HUES64 (cell line): ENCODE results near the gene ZNF331.
A peak's percentile ranks its signal among the peaks of the same experiment; 100 is the strongest.

Experiments
- H3K27ac ChIP-seq: 2 replicates; pipeline ENCODE4 v1.7.0; 2013; ENCODE audit warnings: low read depth, low read length, inconsistent platforms
- H3K27me3 ChIP-seq: 2 replicates; pipeline ENCODE4 v1.6.1; 2013; ENCODE audit warnings: mild to moderate bottlenecking, low read length; ENCODE audit not compliant: insufficient read depth
- H3K36me3 ChIP-seq: 2 replicates; pipeline ENCODE4 v1.6.1; 2013; ENCODE audit warnings: mild to moderate bottlenecking, low read length; ENCODE audit not compliant: insufficient read depth
- H3K4me1 ChIP-seq: 2 replicates; pipeline ENCODE4 v1.6.1; 2013; ENCODE audit warnings: mild to moderate bottlenecking, low read length, moderate library complexity; ENCODE audit not compliant: insufficient read depth
- H3K4me3 ChIP-seq: 2 replicates; pipeline ENCODE4 v1.5.1; 2013; ENCODE audit warnings: mild to moderate bottlenecking, low read length, moderate library complexity
- H3K9ac ChIP-seq: 2 replicates; pipeline ENCODE4 v1.6.1; 2013; ENCODE audit warnings: mild to moderate bottlenecking, low read depth, low read length
- H3K9me3 ChIP-seq: 2 replicates; pipeline ENCODE4 v1.6.1; 2013; ENCODE audit warnings: low read depth, low read length; ENCODE audit not compliant: insufficient read depth
- WGBS: fragments of 150-250, 120-280 bp; methylation state at CpG from one replicate; pipeline ENCODE4 v1.1.7; 2013; ENCODE audit warnings: missing lambda C conversion rate; 5-methylcytosine and 5-hydroxymethylcytosine counted together

Gene ZNF331

GRCh38 chr19:53577968-53578367, 40.0 kb downstream of the ZNF331 start:
- Histone ChIP-seq H3K27me3 (no peaks in the 10 kb centered on the region), H3K9ac (no peak overlapping the region), H3K27ac (no peak overlapping the region), H3K9me3 (peaks cover 35% of the 10 kb centered on the region), H3K4me3 (no peak overlapping the region), H3K36me3 (peaks cover 70% of the 10 kb centered on the region), H3K4me1 (no peaks in the 10 kb centered on the region)
- WGBS, result 95% methylated on average over 12 of the region's 12 CpGs

- Histone ChIP-seq H3K4me3 (no peak overlapping the region), H3K9me3 (peaks cover 35% of the 10 kb centered on the region), H3K36me3 (peaks cover 56% of the 10 kb centered on the region), H3K4me1 (no peaks in the 10 kb centered on the region), H3K27ac (no peak overlapping the region), H3K27me3 (no peaks in the 10 kb centered on the region), H3K9ac (no peak overlapping the region)
- WGBS, result 100% methylated on average over 2 of the region's 2 CpGs
Observed at GRCh38 chr19:53579518-53579917, 41.6 kb downstream of the ZNF331 start.

DNA sequence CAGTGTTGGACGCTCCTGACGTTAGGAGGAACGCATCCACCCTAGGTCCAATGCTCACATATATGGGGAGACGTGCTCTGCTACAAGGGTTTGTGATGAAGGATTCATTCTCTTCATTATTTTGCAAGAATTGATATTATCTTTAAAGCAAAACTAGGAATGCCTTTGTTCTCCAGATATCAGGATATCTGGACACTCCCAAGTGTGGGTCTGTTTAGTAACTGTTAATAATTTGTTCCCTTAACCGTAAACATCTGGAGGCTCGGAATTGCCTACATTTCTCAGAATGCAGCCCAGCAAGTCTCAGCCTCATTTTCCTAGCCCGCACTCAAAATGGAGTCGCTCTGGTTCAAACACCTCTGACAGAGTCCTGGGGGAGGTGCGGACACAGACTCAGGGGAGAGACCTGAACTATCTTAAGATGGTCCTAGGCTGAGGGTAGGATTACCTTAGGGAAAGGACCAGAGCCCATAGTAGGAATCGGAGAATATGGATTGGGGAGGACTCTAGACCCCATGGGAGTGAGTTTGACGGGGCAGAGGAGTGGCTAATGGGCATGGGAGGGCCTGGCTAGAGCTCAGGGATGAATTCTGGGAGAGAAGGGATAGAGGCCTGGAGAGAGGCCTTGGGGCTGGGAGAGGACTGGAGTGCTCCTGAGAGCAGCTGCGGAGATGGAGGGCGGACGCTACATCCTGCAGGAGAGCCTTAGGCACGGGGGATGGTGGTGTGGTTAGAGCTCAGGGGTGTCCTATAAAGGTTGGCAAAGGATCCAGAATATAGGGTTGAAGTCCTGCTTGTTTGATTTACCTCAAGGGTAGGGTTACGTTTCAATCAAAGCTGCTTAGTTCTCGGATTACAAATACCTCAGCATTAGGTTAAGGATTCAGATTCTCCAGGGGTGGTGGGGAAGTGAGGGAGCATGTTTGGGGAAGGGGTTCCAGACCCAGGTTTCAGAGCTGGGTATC, 43.2 kb downstream of the ZNF331 start:
- Histone ChIP-seq H3K27me3 (no peaks in the 10 kb centered on the region), H3K4me1 (no peaks in the 10 kb centered on the region), H3K9ac (no peak overlapping the region), H3K4me3 (no peak overlapping the region), H3K27ac (no peak overlapping the region), H3K36me3 (peaks cover 40% of the 10 kb centered on the region), H3K9me3 (peaks cover 32% of the 10 kb centered on the region)
- WGBS, result 89% methylated on average over 15 of the region's 17 CpGs

- Histone ChIP-seq H3K4me1 (no peaks in the 10 kb centered on the region), H3K4me3 (no peak overlapping the region), H3K27me3 (no peaks in the 10 kb centered on the region), H3K9me3 (peaks cover 28% of the 10 kb centered on the region), H3K36me3 (peaks cover 33% of the 10 kb centered on the region), H3K9ac (no peak overlapping the region), H3K27ac (no peak overlapping the region)
- 71% methylated on average over 6 of the region's 6 CpGs for WGBS
Observed at GRCh38 chr19:53581871-53582279, 43.9 kb downstream of the ZNF331 start.

- Histone ChIP-seq H3K27ac (no peak overlapping the region), H3K27me3 (no peaks in the 10 kb centered on the region), H3K36me3 (peaks cover 20% of the 10 kb centered on the region), H3K4me1 (no peaks in the 10 kb centered on the region), H3K4me3 (no peak overlapping the region), H3K9ac (no peak overlapping the region), H3K9me3 (peaks cover 15% of the 10 kb centered on the region; the same call in 1 of the 2 replicates)
- 95% methylated on average over 2 of the region's 3 CpGs for WGBS
Observed at GRCh38 chr19:53583181-53583580, 45.2 kb downstream of the ZNF331 start.

GRCh38 chr19:53586277-53586691, 48.3 kb downstream of the ZNF331 start:
- Histone ChIP-seq H3K27ac (no peak overlapping the region), H3K36me3 (no peaks in the 10 kb centered on the region), H3K4me3 (no peak overlapping the region), H3K9me3 (0 out of 2 replicates have a peak, but pooled peaks cover 4% of the 10 kb centered on the region), H3K9ac (no peak overlapping the region), H3K27me3 (no peaks in the 10 kb centered on the region), H3K4me1 (no peaks in the 10 kb centered on the region)
- 94% methylated on average over 6 of the region's 6 CpGs for WGBS

DNA sequence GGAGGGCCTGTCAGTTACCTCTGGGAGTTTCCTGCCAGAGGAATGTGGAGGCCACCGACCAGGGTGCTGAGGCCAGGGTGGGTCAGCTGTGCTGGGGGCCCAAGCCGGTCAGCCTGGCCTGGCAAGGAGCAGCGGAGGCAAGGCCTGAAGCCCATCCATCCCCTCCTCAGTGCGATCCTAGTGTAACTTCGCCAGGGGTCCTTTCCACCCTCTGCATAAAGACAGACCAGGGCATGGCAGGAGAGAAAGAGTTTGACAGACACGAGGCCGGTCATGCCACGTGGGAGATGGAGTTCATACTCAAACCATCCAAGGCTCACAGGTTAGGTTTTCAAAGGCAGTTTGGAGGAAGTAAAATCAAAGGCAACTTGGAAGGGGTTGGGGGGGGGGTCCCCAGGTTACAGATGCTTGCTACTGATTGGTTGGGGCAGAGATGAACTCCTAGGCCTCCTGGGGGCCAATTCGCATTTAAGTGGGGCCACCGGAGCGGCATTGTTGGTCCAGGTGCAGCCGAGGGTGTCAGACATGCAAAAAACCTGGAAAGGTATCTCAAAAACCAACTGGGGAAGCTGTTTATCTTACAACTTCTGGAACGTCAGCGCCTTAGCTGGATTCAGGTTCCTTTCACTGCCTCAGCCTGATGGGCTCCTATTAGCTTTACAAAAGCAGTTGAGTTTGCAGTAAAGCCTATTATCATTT, 57.0 kb downstream of the ZNF331 start:
- peak overlapping the region; percentile 80 for H3K9ac ChIP-seq

DNA sequence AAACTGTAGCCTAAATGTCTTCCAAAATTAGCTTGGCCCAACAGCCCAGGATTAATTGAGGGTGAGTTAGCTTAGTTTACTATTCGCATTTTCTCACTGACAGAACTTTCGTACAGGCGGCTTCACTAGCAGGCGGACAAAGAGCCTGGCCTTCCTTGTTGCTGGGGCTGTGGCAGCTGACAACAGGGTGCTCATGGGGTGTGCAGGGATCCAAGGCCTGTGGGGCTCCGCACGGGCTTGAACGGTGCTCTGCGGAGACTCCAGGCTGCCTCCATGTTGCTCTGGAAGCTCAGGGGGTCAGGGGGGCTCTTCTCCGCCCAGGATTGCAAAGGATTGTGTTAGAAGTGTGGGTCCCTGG, 57.5 kb downstream of the ZNF331 start:
- H3K27me3 ChIP-seq, result no peaks in the 10 kb centered on the region
- no peak overlapping the region for H3K4me3 ChIP-seq
- H3K9ac ChIP-seq, result peak overlapping the region; percentile 80
- peaks cover 24% of the 10 kb centered on the region for H3K4me1 ChIP-seq
- WGBS, result 24% methylated on average over 9 of the region's 9 CpGs
- no peaks in the 10 kb centered on the region for H3K9me3 ChIP-seq
- no peaks in the 10 kb centered on the region for H3K36me3 ChIP-seq
- H3K27ac ChIP-seq, result peak overlapping the region; percentile 99

More for the DNA sequence above, 57.0 kb downstream of the ZNF331 start:
- Histone ChIP-seq H3K9me3 (no peaks in the 10 kb centered on the region), H3K27ac (peak overlapping the region; percentile 99), H3K4me3 (no peak overlapping the region), H3K4me1 (peaks cover 24% of the 10 kb centered on the region), H3K27me3 (no peaks in the 10 kb centered on the region), H3K36me3 (no peaks in the 10 kb centered on the region)
- 16% methylated on average over 14 of the region's 14 CpGs for WGBS

DNA sequence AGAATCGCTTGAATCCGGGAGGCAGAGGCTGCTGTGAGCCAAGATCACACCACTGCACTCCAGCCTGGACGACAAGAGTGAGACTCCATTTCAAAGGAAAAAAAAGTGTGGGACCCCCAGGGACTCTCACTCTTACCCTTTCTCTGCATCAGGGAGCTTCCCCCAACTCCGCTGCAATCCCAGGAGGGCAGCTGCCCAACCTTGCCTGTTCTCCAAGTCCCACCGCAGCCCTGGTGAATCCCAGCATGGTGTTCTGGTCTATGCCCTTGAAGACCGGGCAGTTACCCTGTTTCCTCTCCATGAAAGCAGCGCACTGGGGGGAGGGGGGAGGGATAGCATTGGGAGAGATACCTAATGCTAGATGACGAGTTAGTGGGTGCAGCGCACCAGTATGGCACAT, 58.1 kb downstream of the ZNF331 start:
- Histone ChIP-seq H3K4me1 (peaks cover 24% of the 10 kb centered on the region), H3K36me3 (no peaks in the 10 kb centered on the region), H3K27me3 (no peaks in the 10 kb centered on the region), H3K4me3 (no peak overlapping the region), H3K9ac (peak overlapping the region; percentile 80), H3K27ac (peak overlapping the region; percentile 99), H3K9me3 (no peaks in the 10 kb centered on the region)
- WGBS, result 71% methylated on average over 7 of the region's 9 CpGs

DNA sequence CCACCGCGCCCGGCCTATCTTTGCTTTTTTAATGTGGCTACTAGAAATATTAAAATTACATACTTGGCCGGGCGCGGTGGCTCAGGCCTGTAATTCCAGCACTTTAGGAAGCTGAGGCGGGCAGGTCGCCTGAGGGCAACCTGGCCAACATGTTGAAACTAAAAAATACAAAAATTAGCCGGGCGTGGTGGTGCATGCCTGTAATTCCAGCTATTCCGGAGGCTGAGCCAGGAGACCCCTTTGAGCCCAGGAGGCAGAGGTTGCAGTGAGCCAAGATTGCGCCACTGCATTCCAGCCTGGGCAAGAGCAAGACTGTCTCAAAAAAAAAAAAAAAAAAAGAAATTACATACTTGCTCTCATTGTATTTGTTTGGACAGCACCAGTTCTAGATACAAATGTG, 59.1 kb downstream of the ZNF331 start:
- no peaks in the 10 kb centered on the region for H3K9me3 ChIP-seq
- peak overlapping the region; percentile 62; the same call in 1 of the 2 replicates for H3K27ac ChIP-seq
- H3K4me1 ChIP-seq, result peaks cover 24% of the 10 kb centered on the region
- no peaks in the 10 kb centered on the region for H3K27me3 ChIP-seq
- no peak overlapping the region for H3K4me3 ChIP-seq
- H3K36me3 ChIP-seq, result no peaks in the 10 kb centered on the region
- H3K9ac ChIP-seq, result no peak overlapping the region
- 93% methylated on average over 12 of the region's 12 CpGs for WGBS

DNA sequence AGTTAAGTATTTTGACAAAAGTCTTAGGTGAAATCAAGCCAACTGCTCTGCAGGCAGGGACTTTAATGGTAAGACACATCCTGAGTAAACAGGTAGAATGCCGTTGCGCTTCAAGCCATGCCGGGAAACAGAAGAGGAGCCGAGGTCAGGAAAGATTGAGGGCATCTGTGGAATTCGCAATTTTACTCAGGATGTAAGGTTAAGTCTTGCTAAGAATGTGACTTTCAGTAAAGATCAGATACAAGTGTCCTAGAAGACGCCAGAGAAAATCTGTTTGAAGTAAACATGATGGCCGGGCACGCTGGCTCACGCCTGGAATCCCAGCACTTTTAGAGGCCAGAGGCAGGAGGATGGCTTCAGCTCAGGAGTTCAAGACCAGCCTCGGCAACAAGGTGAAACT, 60.4 kb downstream of the ZNF331 start:
- Histone ChIP-seq H3K9ac (no peak overlapping the region), H3K36me3 (no peaks in the 10 kb centered on the region), H3K4me1 (peaks cover 24% of the 10 kb centered on the region), H3K9me3 (no peaks in the 10 kb centered on the region), H3K27me3 (no peaks in the 10 kb centered on the region), H3K4me3 (no peak overlapping the region), H3K27ac (0 out of 2 replicates have a peak overlapping the region, but pooled peaks have one; percentile 30)
- WGBS, result 94% methylated on average over 10 of the region's 10 CpGs
